H9 (cell line): ENCODE data around the gene SNHG17. TPM values are rescaled to one million over a fixed set of nuclear protein-coding genes. Genes with fewer than 3 reads are reported as not detected.

Experiments used
- DNase-seq: peaks from one replicate; pipeline ENCODE4 v3.0.0-alpha.2; 2017
- H2AFZ ChIP-seq: one replicate; pipeline ENCODE4 v1.6.1; 2013; ENCODE audit warnings: mild to moderate bottlenecking, low read length, control low read depth, moderate library complexity
- H2AK5ac ChIP-seq: 2 replicates; pipeline ENCODE4 v1.6.1; 2013; ENCODE audit warnings: low read length, control low read depth, mixed read lengths; ENCODE audit not compliant: insufficient read length
- H2BK120ac ChIP-seq: one replicate; pipeline ENCODE4 v1.6.1; 2013; ENCODE audit warnings: low read depth, mild to moderate bottlenecking, low read length, control low read depth, inconsistent platforms; ENCODE audit not compliant: poor library complexity, severe bottlenecking
- H2BK12ac ChIP-seq: 2 replicates; pipeline ENCODE4 v1.6.1; 2013; ENCODE audit warnings: low read length, control low read depth, mixed read lengths, low read depth; ENCODE audit not compliant: insufficient read length
- H2BK15ac ChIP-seq: 2 replicates; pipeline ENCODE4 v1.6.1; 2013; ENCODE audit warnings: low read depth, low read length, control low read depth
- H2BK20ac ChIP-seq: one replicate; pipeline ENCODE4 v1.6.1; 2013; ENCODE audit warnings: low read depth, mild to moderate bottlenecking, low read length, control low read depth, inconsistent platforms; ENCODE audit not compliant: poor library complexity, severe bottlenecking
- H2BK5ac ChIP-seq: 2 replicates; pipeline ENCODE4 v1.6.1; 2013; ENCODE audit warnings: low read length, control low read depth, mixed read lengths; ENCODE audit not compliant: insufficient read length
- H3K14ac ChIP-seq: 2 replicates; pipeline ENCODE4 v1.6.1; 2013; ENCODE audit warnings: low read length, control low read depth; ENCODE audit not compliant: insufficient read depth
- H3K18ac ChIP-seq: 2 replicates; pipeline ENCODE4 v1.6.1; 2013; ENCODE audit warnings: low read depth, mild to moderate bottlenecking, mixed read lengths, low read length, control low read depth; ENCODE audit not compliant: insufficient read length
- H3K23ac ChIP-seq: 2 replicates; pipeline ENCODE4 v1.6.1; 2013; ENCODE audit warnings: low read length, control low read depth, mixed read lengths, low read depth; ENCODE audit not compliant: insufficient read length
- H3K23me2 ChIP-seq: 2 replicates; pipeline ENCODE4 v1.6.1; 2013; ENCODE audit warnings: low read depth, mild to moderate bottlenecking, mixed read lengths, low read length, control low read depth; ENCODE audit not compliant: insufficient read length, poor library complexity, severe bottlenecking
- H3K27ac ChIP-seq: 2 replicates; pipeline ENCODE4 v1.5.1; 2013; ENCODE audit warnings: low read length, control low read depth, mixed read lengths, low read depth; ENCODE audit not compliant: insufficient read length
- H3K27me3 ChIP-seq: 2 replicates; pipeline ENCODE4 v1.6.1; 2013; ENCODE audit warnings: low read length, control low read depth, inconsistent platforms; ENCODE audit not compliant: insufficient read depth
- H3K4ac ChIP-seq: 2 replicates; pipeline ENCODE4 v1.6.1; 2013; ENCODE audit warnings: low read depth, mild to moderate bottlenecking, control low read depth, inconsistent platforms, low read length, moderate library complexity
- H3K4me1 ChIP-seq: 2 replicates; pipeline ENCODE4 v1.6.1; 2013; ENCODE audit warnings: low read length, control low read depth, inconsistent platforms; ENCODE audit not compliant: insufficient read depth
- H3K4me2 ChIP-seq: 2 replicates; pipeline ENCODE4 v1.6.1; 2013; ENCODE audit warnings: low read length, control low read depth, mixed read lengths; ENCODE audit not compliant: insufficient read length, insufficient read depth
- H3K56ac ChIP-seq: 2 replicates; pipeline ENCODE4 v1.6.1; 2013; ENCODE audit warnings: low read depth, mild to moderate bottlenecking, mixed read lengths, low read length, control low read depth; ENCODE audit not compliant: insufficient read length
- H3K79me1 ChIP-seq: 2 replicates; pipeline ENCODE4 v1.6.1; 2013; ENCODE audit warnings: low read depth, mild to moderate bottlenecking, moderate library complexity, low read length, control low read depth, inconsistent platforms; ENCODE audit not compliant: insufficient read depth, poor library complexity, severe bottlenecking
- H3K79me2 ChIP-seq: 2 replicates; pipeline ENCODE4 v1.6.1; 2013; ENCODE audit warnings: low read length, control low read depth, inconsistent platforms; ENCODE audit not compliant: insufficient read depth
- H3K9ac ChIP-seq: 2 replicates; pipeline ENCODE4 v1.6.1; 2013; ENCODE audit warnings: low read length, control low read depth, mixed read lengths; ENCODE audit not compliant: insufficient read length; ENCODE audit errors: extremely low read depth
- H3K9me3 ChIP-seq: one replicate; pipeline ENCODE4 v1.6.1; 2013; ENCODE audit warnings: low read depth, low read length, inconsistent platforms; ENCODE audit not compliant: control insufficient read depth
- H3T11ph ChIP-seq: one replicate; pipeline ENCODE4 v1.6.1; 2013; ENCODE audit warnings: mild to moderate bottlenecking, low read length, control low read depth, inconsistent platforms
- H4K20me1 ChIP-seq: one replicate; pipeline ENCODE4 v1.6.1; 2013; ENCODE audit not compliant: control insufficient read depth, insufficient read length, insufficient read depth
- H4K5ac ChIP-seq: 2 replicates; pipeline ENCODE4 v1.6.1; 2013; ENCODE audit warnings: low read depth, mild to moderate bottlenecking, mixed read lengths, low read length, control low read depth; ENCODE audit not compliant: insufficient read length
- H4K8ac ChIP-seq: replicated peaks from 2 replicates; pipeline ENCODE4 v1.6.1; 2013; ENCODE audit warnings: low read length, control low read depth, mixed read lengths, low read depth; ENCODE audit not compliant: insufficient read length
- H4K91ac ChIP-seq: 2 replicates; pipeline ENCODE4 v1.6.1; 2013; ENCODE audit warnings: low read depth, mild to moderate bottlenecking, moderate library complexity, mixed read lengths, low read length, control low read depth; ENCODE audit not compliant: insufficient read length
- H3K27ac Mint-ChIP-seq, 3 experiments: 2 replicates in 2 of 3; 3 replicates in 1 of 3; pipeline ENCODE4 v1.8.0; 2020 to 2021; ENCODE audit warnings: mixed read lengths in 3 of 3, mild to moderate bottlenecking in 1 of 3, moderate library complexity in 1 of 3
- H3K27me3 Mint-ChIP-seq: 2 replicates; pipeline ENCODE4 v1.8.0; 2021; ENCODE audit warnings: low read depth, mild to moderate bottlenecking, moderate library complexity, mixed read lengths
- H3K36me3 Mint-ChIP-seq, 3 experiments: 2 replicates in 2 of 3; 3 replicates in 1 of 3; pipeline ENCODE4 v1.8.0; 2020 to 2021; ENCODE audit warnings: low read depth in 3 of 3, mixed read lengths in 3 of 3; ENCODE audit not compliant: insufficient read depth in 1 of 3
- H3K4me1 Mint-ChIP-seq, 2 experiments: 2 replicates each; pipeline ENCODE4 v1.8.0; 2020; ENCODE audit warnings: mixed read lengths in 2 of 2
- H3K4me3 Mint-ChIP-seq, 2 experiments: 2 replicates in 1 of 2; 3 replicates in 1 of 2; pipeline ENCODE4 v1.8.0; 2020 to 2021; ENCODE audit warnings: mild to moderate bottlenecking in 2 of 2, mixed read lengths in 2 of 2, moderate library complexity in 1 of 2
- H3K9me3 Mint-ChIP-seq, 2 experiments: 2 replicates in 1 of 2; 3 replicates in 1 of 2; pipeline ENCODE4 v1.8.0; 2020; ENCODE audit warnings: mild to moderate bottlenecking in 2 of 2, mixed read lengths in 2 of 2, moderate library complexity in 1 of 2
- CTCF ChIP-seq: fragments of 200-600 bp; sonication (generic); conservative IDR thresholded peaks from 3 replicates; pipeline ENCODE4 v1.8.0; 2021; ENCODE audit warnings: antibody characterized with exemption, mild to moderate bottlenecking
- WGBS: extraction: QIAGEN DNeasy Blood & Tissue Kit; methylation state at CpG from one replicate; pipeline ENCODE4 v1.1.7; 2013; ENCODE audit warnings: missing lambda C conversion rate, low lambda C conversion rate, mixed read lengths; ENCODE audit not compliant: insufficient read length; ENCODE audit errors: extremely low coverage; 5-methylcytosine and 5-hydroxymethylcytosine counted together
- total RNA-seq: library from RNA; stranded (reverse); gene quantifications from 2 replicates; pipeline ENCODE4 v1.2.1, GENCODE V29; 2021

SNHG17 gene
- total RNA-seq, 1 experiment from 2014 or later: 70.1 TPM

GRCh38 chr20:38435555-38435939, 419 bp upstream of the SNHG17 start:
- Histone ChIP-seq H3K14ac (no peak overlapping the region), H2BK15ac (no peak overlapping the region), H2BK5ac (no peak overlapping the region), H3K4me2 (no peak overlapping the region), H4K20me1 (peaks cover 5% of the 10 kb centered on the region), H3K18ac (no peak overlapping the region), H3K4ac (no peak overlapping the region), H3K27ac (no peak overlapping the region), H3K56ac (no peak overlapping the region), H2BK20ac (no peak overlapping the region), H2BK12ac (no peak overlapping the region), H2BK120ac (no peak overlapping the region), H4K8ac (no peak overlapping the region), H3K23ac (no peak overlapping the region), H3K9me3 (no peaks in the 10 kb centered on the region), H3T11ph (no peak overlapping the region), H2AFZ (no peak overlapping the region), H3K9ac (no peak overlapping the region), H3K27me3 (no peaks in the 10 kb centered on the region), H4K5ac (no peak overlapping the region), H3K23me2 (peaks cover 9% of the 10 kb centered on the region), H2AK5ac (no peak overlapping the region), H3K79me2 (peaks cover 44% of the 10 kb centered on the region; the same call in 1 of the 2 replicates), H3K4me1 (peaks cover 2% of the 10 kb centered on the region; the same call in 1 of the 2 replicates), H3K79me1 (peaks cover 13% of the 10 kb centered on the region), H4K91ac (no peak overlapping the region)
- Mint-ChIP-seq H3K4me3 (peak overlapping the region; percentile 96 to 98), H3K27me3 (peaks cover 9% of the 10 kb centered on the region), H3K9me3 (peaks cover 0 to 1% of the 10 kb centered on the region in 2 experiments; a peak in 1 of 5 replicates), H3K36me3 (peaks cover 40 to 43% (median 42%) of the 10 kb centered on the region in 3 experiments), H3K4me1 (peaks cover 26 to 28% of the 10 kb centered on the region in 2 experiments), H3K27ac (peak overlapping the region in 1 of 3 experiments; percentile 68; a peak in 1 of 7 replicates)
- TF ChIP-seq CTCF: no peak; the same call in 2 of the 3 replicates
- no peak for DNase-seq
- no CpG with 5 or more reads among the region's 6 CpGs for WGBS
